GM18861 (cell line): ENCODE results near the gene AADACL2.

Experiments used
- ATAC-seq: cut with Tn5 transposase; IDR thresholded peaks from one replicate; pipeline ENCODE4 v1.9.1; 2021; ENCODE audit not compliant: unreplicated experiment

The AADACL2 gene

GRCh38 chr3:151798466-151798865 is 64.7 kb downstream of the AADACL2 start:
- ATAC-seq = no peak

- ATAC-seq = no peak
Observed at GRCh38 chr3:151800431-151800830, 66.7 kb downstream of the AADACL2 start.

DNA sequence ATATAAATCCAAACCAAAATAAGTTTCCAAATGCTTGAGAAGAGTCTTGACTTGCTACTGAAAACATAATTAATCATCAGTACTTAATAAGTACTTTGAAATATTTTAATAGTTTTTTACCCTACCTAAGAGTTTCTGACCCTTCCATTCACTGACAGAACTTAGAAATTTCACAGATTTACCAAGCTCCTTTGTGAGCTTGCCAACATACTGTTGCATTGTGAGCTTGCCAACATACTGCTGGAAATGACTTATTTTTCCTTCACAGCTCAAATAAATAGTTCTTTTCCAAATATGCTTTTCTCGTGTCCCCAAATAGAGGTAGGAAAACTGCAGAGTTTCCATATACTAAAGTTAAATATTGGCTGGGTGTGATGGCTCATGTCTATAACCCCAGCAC is 70.5 kb downstream of the AADACL2 start:
- no peak for ATAC-seq

- no peak for ATAC-seq
Observed at GRCh38 chr3:151806838-151807237, 73.1 kb downstream of the AADACL2 start.
